MM.1S (cell line): ENCODE measurements around the gene HSPA1L.
"Not testable (repeated sequence)": the region's sequence is repeated elsewhere in the genome, so short reads cannot be mapped to it uniquely, and the experiment has no call there.

Source experiments
- DNase-seq: peaks from one replicate; pipeline ENCODE4 v3.0.0-alpha.2; 2015
- H2AFZ ChIP-seq: fragments of 300-600 bp; sonication (generic); 2 replicates; pipeline ENCODE4 v1.6.0; 2016; ENCODE audit warnings: antibody characterized with exemption, low read length
- H3F3A ChIP-seq: fragments of 300-600 bp; sonication (generic); 2 replicates; pipeline ENCODE4 v1.6.1; 2016; ENCODE audit warnings: mild to moderate bottlenecking, antibody characterized with exemption, low read length, moderate library complexity, mixed read lengths; ENCODE audit not compliant: insufficient read depth
- H3K27ac ChIP-seq: fragments of 300-600 bp; sonication (generic); 2 replicates; pipeline ENCODE4 v1.5.1; 2016; ENCODE audit warnings: mild to moderate bottlenecking, low read length
- H3K27me3 ChIP-seq: fragments of 300-600 bp; sonication (generic); replicated peaks from 2 replicates; pipeline ENCODE4 v1.6.0; 2016; ENCODE audit warnings: low read length; ENCODE audit not compliant: insufficient read depth
- H3K36me3 ChIP-seq: fragments of 300-600 bp; sonication (generic); replicated peaks from 2 replicates; pipeline ENCODE4 v1.6.1; 2016; ENCODE audit warnings: mild to moderate bottlenecking, low read length, mixed read lengths; ENCODE audit not compliant: insufficient read depth
- H3K4me1 ChIP-seq: fragments of 300-600 bp; sonication (generic); 2 replicates; pipeline ENCODE4 v1.6.1; 2016; ENCODE audit warnings: low read length, mixed read lengths
- H3K4me2 ChIP-seq: fragments of 300-600 bp; sonication (generic); 2 replicates; pipeline ENCODE4 v1.6.0; 2016; ENCODE audit warnings: low read depth, low read length
- H3K4me3 ChIP-seq: fragments of 300-600 bp; sonication (generic); 2 replicates; pipeline ENCODE4 v1.5.1; 2016; ENCODE audit warnings: low read length, mixed read lengths
- H3K79me2 ChIP-seq: fragments of 300-600 bp; sonication (generic); 2 replicates; pipeline ENCODE4 v1.6.1; 2016; ENCODE audit warnings: mixed run types, low read length, mixed read lengths
- H3K9ac ChIP-seq: fragments of 300-600 bp; sonication (generic); 2 replicates; pipeline ENCODE4 v1.6.1; 2016; ENCODE audit warnings: low read length, mixed read lengths
- H3K9me2 ChIP-seq: fragments of 300-600 bp; sonication (generic); replicated peaks from 2 replicates; pipeline ENCODE4 v1.6.1; 2016; ENCODE audit warnings: mild to moderate bottlenecking, low read length, mixed read lengths; ENCODE audit not compliant: insufficient read depth
- H3K9me3 ChIP-seq: fragments of 300-600 bp; sonication (generic); replicated peaks from 2 replicates; pipeline ENCODE4 v1.6.1; 2016; ENCODE audit warnings: mild to moderate bottlenecking, low read length, mixed read lengths; ENCODE audit not compliant: insufficient read depth
- H4K20me1 ChIP-seq: fragments of 300-600 bp; sonication (generic); 2 replicates; pipeline ENCODE4 v1.6.1; 2016; ENCODE audit warnings: mild to moderate bottlenecking, low read length, moderate library complexity, mixed read lengths; ENCODE audit not compliant: insufficient read depth
- CTCF ChIP-seq: fragments of 300-600 bp; sonication (generic); IDR thresholded peaks from 2 replicates; pipeline ENCODE4 v1.5.1; 2016; ENCODE audit warnings: antibody characterized with exemption, low read length, mixed read lengths
- EZH2 ChIP-seq: fragments of 300-600 bp; sonication (generic); optimal IDR thresholded peaks from 2 replicates; pipeline ENCODE3; 2017; ENCODE audit warnings: low read depth, mild to moderate bottlenecking, antibody characterized with exemption, low read length, mixed read lengths
- EZH2phosphoT487 ChIP-seq: fragments of 300-600 bp; sonication (generic); IDR thresholded peaks from 2 replicates; pipeline ENCODE4 v1.6.1; 2018; ENCODE audit warnings: antibody characterized with exemption, low read length

Gene HSPA1L

GRCh38 chr6:31844507-31844906 is 29.4 kb upstream of the HSPA1L start:
- Histone ChIP-seq H3K9me2 (no peaks in the 10 kb centered on the region), H3K9me3 (no peaks in the 10 kb centered on the region), H3K4me1 (no peaks in the 10 kb centered on the region), H3K27me3 (no peaks in the 10 kb centered on the region), H3K4me2 (no peak overlapping the region), H4K20me1 (no peaks in the 10 kb centered on the region), H3K79me2 (no peaks in the 10 kb centered on the region), H3F3A (peaks cover 26% of the 10 kb centered on the region), H2AFZ (no peak overlapping the region), H3K27ac (no peak overlapping the region), H3K4me3 (no peak overlapping the region), H3K9ac (no peak overlapping the region), H3K36me3 (peaks cover 2% of the 10 kb centered on the region; the same call in 1 of the 2 replicates)
- no peak for DNase-seq
- TF ChIP-seq EZH2 = no peak
- no peak for TF ChIP-seq EZH2phosphoT487
- no peak for TF ChIP-seq CTCF

GRCh38 chr6:31842053-31842452 is 27.0 kb upstream of the HSPA1L start:
- peaks cover 15% of the 10 kb centered on the region; the same call in 1 of the 2 replicates for H3K36me3 ChIP-seq

GRCh38 chr6:31839779-31840126 is 24.7 kb upstream of the HSPA1L start:
- Histone ChIP-seq H4K20me1 (peaks cover 27% of the 10 kb centered on the region), H3K79me2 (peaks cover 42% of the 10 kb centered on the region), H3K4me1 (peaks cover 17% of the 10 kb centered on the region), H3F3A (peaks cover 72% of the 10 kb centered on the region), H3K36me3 (peaks cover 27% of the 10 kb centered on the region; the same call in 1 of the 2 replicates)
- not testable (repeated sequence) for H3K9ac ChIP-seq, H3K27me3 ChIP-seq, H3K9me2 ChIP-seq, DNase-seq, H3K9me3 ChIP-seq, H3K27ac ChIP-seq, H3K4me3 ChIP-seq, H2AFZ ChIP-seq, H3K4me2 ChIP-seq

More at GRCh38 chr6:31842053-31842452, 27.0 kb upstream of the HSPA1L start:
- Histone ChIP-seq H3K9ac (no peak overlapping the region), H3K27me3 (no peaks in the 10 kb centered on the region), H3K4me3 (no peak overlapping the region), H4K20me1 (peaks cover 24% of the 10 kb centered on the region), H3K9me3 (no peaks in the 10 kb centered on the region), H2AFZ (no peak overlapping the region), H3K79me2 (peaks cover 19% of the 10 kb centered on the region), H3K4me1 (peaks cover 14% of the 10 kb centered on the region), H3K4me2 (no peak overlapping the region), H3K9me2 (no peaks in the 10 kb centered on the region), H3F3A (peaks cover 51% of the 10 kb centered on the region), H3K27ac (no peak overlapping the region)
- peak; percentile 62 for DNase-seq
- TF ChIP-seq EZH2 = no peak
- no peak for TF ChIP-seq EZH2phosphoT487
- no peak for TF ChIP-seq CTCF

GRCh38 chr6:31838968-31839367 is 23.9 kb upstream of the HSPA1L start:
- Histone ChIP-seq H3F3A (peaks cover 78% of the 10 kb centered on the region), H3K9ac (no peak overlapping the region), H4K20me1 (peaks cover 27% of the 10 kb centered on the region), H3K79me2 (peaks cover 44% of the 10 kb centered on the region), H3K9me3 (no peaks in the 10 kb centered on the region), H3K4me3 (no peak overlapping the region), H3K9me2 (no peaks in the 10 kb centered on the region), H3K36me3 (peaks cover 27% of the 10 kb centered on the region; the same call in 1 of the 2 replicates), H3K4me1 (peaks cover 17% of the 10 kb centered on the region), H3K27ac (no peak overlapping the region), H3K27me3 (no peaks in the 10 kb centered on the region), H2AFZ (no peak overlapping the region), H3K4me2 (no peak overlapping the region)
- TF ChIP-seq CTCF (no peak), EZH2 (no peak), EZH2phosphoT487 (no peak)
- DNase-seq = no peak

GRCh38 chr6:31838114-31838553 is 23.1 kb upstream of the HSPA1L start:
- not testable (repeated sequence) for H3K9ac ChIP-seq, H3K4me3 ChIP-seq, H3K9me3 ChIP-seq, DNase-seq, H3K27me3 ChIP-seq, H3K9me2 ChIP-seq, H2AFZ ChIP-seq, H3K27ac ChIP-seq
- Histone ChIP-seq H3K4me2 (peak overlapping the region; percentile 99; the same call in 1 of the 2 replicates), H3F3A (peaks cover 85% of the 10 kb centered on the region), H4K20me1 (peaks cover 27% of the 10 kb centered on the region), H3K36me3 (peaks cover 27% of the 10 kb centered on the region; the same call in 1 of the 2 replicates), H3K79me2 (peaks cover 44% of the 10 kb centered on the region), H3K4me1 (peaks cover 17% of the 10 kb centered on the region)
